Glutamatergic neuron (in vitro differentiated cells): ENCODE measurements around the gene SIPA1. TPM values are rescaled to one million over a fixed set of nuclear protein-coding genes. Genes with fewer than 3 reads are reported as not detected.

ENCODE experiments used
- DNase-seq: peaks from one replicate; pipeline ENCODE4 v3.0.0; 2022
- H3K27ac Mint-ChIP-seq: one replicate; pipeline ENCODE4 v1.8.0; 2020; ENCODE audit warnings: mild to moderate bottlenecking, mixed read lengths, inconsistent platforms; ENCODE audit not compliant: unreplicated experiment
- H3K27me3 Mint-ChIP-seq: one replicate; pipeline ENCODE4 v1.8.0; 2020; ENCODE audit warnings: mild to moderate bottlenecking, moderate library complexity, mixed read lengths, inconsistent platforms; ENCODE audit not compliant: unreplicated experiment
- H3K36me3 Mint-ChIP-seq: one replicate; pipeline ENCODE4 v1.8.0; 2020; ENCODE audit warnings: mild to moderate bottlenecking, mixed read lengths, inconsistent platforms; ENCODE audit not compliant: unreplicated experiment
- H3K4me1 Mint-ChIP-seq: one replicate; pipeline ENCODE4 v1.8.0; 2020; ENCODE audit warnings: mild to moderate bottlenecking, low read depth, mixed read lengths, inconsistent platforms; ENCODE audit not compliant: unreplicated experiment
- H3K4me3 Mint-ChIP-seq: one replicate; pipeline ENCODE4 v1.8.0; 2020; ENCODE audit warnings: mild to moderate bottlenecking, mixed read lengths, inconsistent platforms; ENCODE audit not compliant: unreplicated experiment
- H3K9me3 Mint-ChIP-seq: one replicate; pipeline ENCODE4 v1.8.0; 2020; ENCODE audit warnings: mild to moderate bottlenecking, moderate library complexity, mixed read lengths, inconsistent platforms; ENCODE audit not compliant: unreplicated experiment
- CTCF ChIP-seq: fragments of 200-600 bp; sonication (generic); IDR thresholded peaks from one replicate; pipeline ENCODE4 v1.5.0; 2021; ENCODE audit not compliant: partially characterized antibody, unreplicated experiment
- total RNA-seq: library from RNA; stranded (reverse); fragmentation: NEBNext Ultra II Directional; extraction: Animal tissue kit (Norgen Biotek cat#: 25700); gene quantifications from one replicate; pipeline ENCODE4 v1.2.1, GENCODE V29; 2021; ENCODE audit not compliant: unreplicated experiment

The SIPA1 gene
- total RNA-seq, 1 donor from 2014 or later: 21.4 TPM

- no peak for DNase-seq
- peaks cover 7% of the 10 kb centered on the region for H3K9me3 Mint-ChIP-seq
- H3K4me3 Mint-ChIP-seq: no peak overlapping the region
- no peaks in the 10 kb centered on the region for H3K36me3 Mint-ChIP-seq
- peaks cover 6% of the 10 kb centered on the region for H3K4me1 Mint-ChIP-seq
- no peak for TF ChIP-seq CTCF
- peaks cover 13% of the 10 kb centered on the region for H3K27me3 Mint-ChIP-seq
- H3K27ac Mint-ChIP-seq: no peak overlapping the region
Observed at GRCh38 chr11:65620666-65621065, 17.2 kb upstream of the SIPA1 start.

- Mint-ChIP-seq H3K4me1 (peaks cover 3% of the 10 kb centered on the region), H3K36me3 (no peaks in the 10 kb centered on the region), H3K9me3 (peaks cover 6% of the 10 kb centered on the region), H3K4me3 (no peak overlapping the region), H3K27ac (no peak overlapping the region), H3K27me3 (peaks cover 10% of the 10 kb centered on the region)
- no peak for TF ChIP-seq CTCF
- DNase-seq: no peak
Observed at GRCh38 chr11:65621460-65621859, 16.4 kb upstream of the SIPA1 start.

- Mint-ChIP-seq H3K36me3 (no peaks in the 10 kb centered on the region), H3K27ac (no peak overlapping the region), H3K4me1 (no peaks in the 10 kb centered on the region), H3K9me3 (peaks cover 1% of the 10 kb centered on the region), H3K4me3 (no peak overlapping the region), H3K27me3 (peaks cover 5% of the 10 kb centered on the region)
- no peak for TF ChIP-seq CTCF
- DNase-seq: no peak
Observed at GRCh38 chr11:65622011-65622410, 15.9 kb upstream of the SIPA1 start.

- peaks cover 5% of the 10 kb centered on the region for H3K27me3 Mint-ChIP-seq
- H3K4me1 Mint-ChIP-seq: no peaks in the 10 kb centered on the region
- no peaks in the 10 kb centered on the region for H3K36me3 Mint-ChIP-seq
- H3K9me3 Mint-ChIP-seq: peaks cover 1% of the 10 kb centered on the region
- H3K27ac Mint-ChIP-seq: no peak overlapping the region
- no peak for DNase-seq
- no peak overlapping the region for H3K4me3 Mint-ChIP-seq
- no peak for TF ChIP-seq CTCF
Observed at GRCh38 chr11:65623177-65623576, 14.7 kb upstream of the SIPA1 start.

- peaks cover 4% of the 10 kb centered on the region for H3K27me3 Mint-ChIP-seq
- no peak for DNase-seq
- no peak for TF ChIP-seq CTCF
- H3K36me3 Mint-ChIP-seq: no peaks in the 10 kb centered on the region
- peaks cover 1% of the 10 kb centered on the region for H3K9me3 Mint-ChIP-seq
- H3K4me1 Mint-ChIP-seq: no peaks in the 10 kb centered on the region
- H3K4me3 Mint-ChIP-seq: no peak overlapping the region
- no peak overlapping the region for H3K27ac Mint-ChIP-seq
Observed at GRCh38 chr11:65623852-65624616, 13.9 kb upstream of the SIPA1 start.
